ENCODE measurements around the gene ADSS1.

The ADSS1 gene

DNA sequence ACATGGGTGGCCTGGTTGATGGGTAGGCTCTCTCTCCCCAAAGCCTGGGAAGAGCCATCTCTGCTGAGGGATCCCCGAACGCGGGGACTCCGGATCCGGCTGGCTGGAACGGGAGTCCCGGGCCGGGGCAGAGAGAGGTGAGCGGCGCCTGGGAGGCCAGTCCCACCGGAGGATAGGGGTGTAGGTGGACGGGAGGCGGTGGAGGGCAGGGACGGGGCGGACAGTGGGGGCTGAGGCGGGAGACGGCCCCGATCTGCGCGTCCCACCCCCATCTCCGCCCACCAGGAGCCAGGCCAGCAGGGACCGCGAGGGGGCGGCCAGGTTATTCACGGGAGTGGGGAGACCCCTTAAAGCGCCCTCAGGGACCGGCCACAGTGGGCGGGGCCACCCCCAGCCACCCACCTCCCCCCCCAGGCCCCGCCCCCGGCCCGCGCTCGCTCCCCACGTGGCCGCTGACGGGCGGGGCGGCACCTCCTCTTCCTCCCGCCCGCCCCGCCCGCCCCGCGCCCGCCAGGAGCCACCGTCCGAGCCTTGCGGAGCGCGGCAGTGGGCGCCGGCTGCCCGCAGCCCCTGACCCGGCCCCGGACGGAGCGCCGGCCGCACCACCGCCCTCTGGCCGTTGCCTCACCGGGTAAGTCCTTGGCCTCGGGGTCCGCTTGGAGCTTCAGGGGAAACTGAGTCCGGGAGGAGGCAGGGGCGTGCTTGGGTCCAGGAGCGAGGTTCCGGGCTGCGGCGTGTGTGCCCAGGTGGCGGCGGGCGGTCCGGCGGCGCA lies 34.7 kb upstream of the ADSS1 start, which contains the start of gene INF2:
TSS of gene INF2 (plus strand) at position 510 of the 772 bp plus-strand sequence. CDS start 11,748 bp downstream, outside the sequence.
- no peaks in the 10 kb centered on the region for H3K36me3 ChIP-seq (ENCODE audit: control insufficient read depth, low read depth, low read length)
- no peak within 1 kb of the TSS for H3K27ac ChIP-seq (ENCODE audit: low read length)
- peak within 1 kb of the TSS; percentile 56 for H3K4me3 ChIP-seq (ENCODE audit: low read length)
- no peaks in the 10 kb centered on the region for H3K27me3 ChIP-seq (ENCODE audit: control insufficient read depth, insufficient read depth, low read length)
- peak within 1 kb of the TSS; percentile 63 for H3K9ac ChIP-seq (ENCODE audit: low read length)
- no peaks in the 10 kb centered on the region for H3K9me3 ChIP-seq (ENCODE audit: control insufficient read depth, low read depth, low read length)
- peaks cover 11% of the 10 kb centered on the region for H3K4me1 ChIP-seq (ENCODE audit: control insufficient read depth, low read depth, low read length)

DNA sequence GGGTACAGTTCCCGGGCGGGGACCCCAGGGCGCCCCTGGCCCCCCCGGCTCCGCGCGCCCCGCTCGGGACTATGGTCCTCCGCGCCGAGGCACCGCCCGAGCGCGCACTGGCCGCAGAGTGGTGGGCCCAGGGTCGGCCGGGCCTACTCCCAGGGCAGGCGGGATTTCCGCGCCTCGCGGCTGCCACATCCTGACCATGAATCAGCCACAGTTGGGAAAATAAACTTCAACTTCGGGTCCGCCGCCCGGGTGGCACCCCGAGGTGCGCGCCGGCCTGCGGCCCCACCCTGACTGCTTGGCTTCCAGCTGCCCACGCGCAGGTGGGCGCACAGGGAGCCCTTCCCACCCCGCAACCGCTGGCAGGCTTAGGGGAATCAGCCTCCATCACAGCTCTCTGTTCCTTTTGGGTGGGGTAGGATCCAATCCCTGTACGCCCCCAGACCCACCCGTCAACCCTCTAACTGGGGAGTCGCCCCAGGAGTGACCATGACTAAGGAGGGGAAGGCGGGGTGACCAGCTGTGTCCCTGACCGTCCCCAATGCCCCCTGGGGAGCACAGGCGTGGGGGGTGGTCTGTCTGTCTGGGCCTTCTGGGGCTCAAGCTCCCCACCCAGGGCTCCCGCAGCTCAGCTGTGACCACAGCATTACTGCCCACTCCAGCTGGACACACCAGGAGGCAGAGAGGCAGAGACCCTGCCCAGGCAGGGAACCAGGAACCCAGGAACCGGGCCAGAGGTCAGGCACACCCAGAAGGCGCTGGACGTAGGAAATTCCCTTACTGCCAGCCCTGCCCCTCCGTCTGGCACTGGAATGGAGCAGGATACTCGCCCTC lies 33.9 kb upstream of the ADSS1 start:
- H3K27ac ChIP-seq (ENCODE audit: low read length): no peak overlapping the region
- H3K36me3 ChIP-seq (ENCODE audit: control insufficient read depth, low read depth, low read length): no peaks in the 10 kb centered on the region
- no peaks in the 10 kb centered on the region for H3K27me3 ChIP-seq (ENCODE audit: control insufficient read depth, insufficient read depth, low read length)
- peak overlapping the region; percentile 56 for H3K4me3 ChIP-seq (ENCODE audit: low read length)
- peak overlapping the region; percentile 63 for H3K9ac ChIP-seq (ENCODE audit: low read length)
- H3K4me1 ChIP-seq (ENCODE audit: control insufficient read depth, low read depth, low read length): peaks cover 15% of the 10 kb centered on the region
- H3K9me3 ChIP-seq (ENCODE audit: control insufficient read depth, low read depth, low read length): no peaks in the 10 kb centered on the region

DNA sequence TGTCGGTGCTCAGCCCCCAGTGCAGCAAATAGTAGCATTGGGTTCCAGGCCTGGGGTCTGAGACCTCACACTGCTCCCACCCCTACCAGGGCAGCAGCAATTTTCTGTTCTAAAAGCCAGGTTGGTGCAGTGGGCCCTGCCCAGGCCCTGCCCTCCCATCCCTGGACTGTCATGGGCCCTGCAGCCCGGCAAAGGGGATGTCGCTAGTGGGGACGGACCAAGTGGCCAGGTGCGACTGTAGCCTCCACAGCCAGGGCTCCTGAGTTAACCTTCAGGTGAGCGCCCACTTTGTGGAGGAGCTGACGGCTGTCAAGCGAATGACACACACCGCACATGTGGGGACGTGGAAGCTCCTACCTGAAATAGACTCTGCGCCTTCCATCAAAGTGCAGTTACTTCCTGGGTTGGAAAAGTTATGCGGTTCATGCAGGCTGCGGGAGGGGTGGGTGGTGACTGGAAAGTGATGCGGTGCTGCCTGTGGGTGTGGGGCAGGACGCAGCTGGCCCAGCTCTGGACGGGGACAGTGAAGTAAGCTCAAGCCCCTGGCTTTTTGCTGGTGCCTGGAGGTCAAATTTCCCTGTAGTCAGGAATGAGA lies 33.1 kb upstream of the ADSS1 start:
- H3K4me1 ChIP-seq (ENCODE audit: control insufficient read depth, low read depth, low read length): peaks cover 16% of the 10 kb centered on the region
- H3K9me3 ChIP-seq (ENCODE audit: control insufficient read depth, low read depth, low read length): no peaks in the 10 kb centered on the region
- H3K9ac ChIP-seq (ENCODE audit: low read length): no peak overlapping the region
- no peaks in the 10 kb centered on the region for H3K27me3 ChIP-seq (ENCODE audit: control insufficient read depth, insufficient read depth, low read length)
- H3K36me3 ChIP-seq (ENCODE audit: control insufficient read depth, low read depth, low read length): no peaks in the 10 kb centered on the region
- H3K4me3 ChIP-seq (ENCODE audit: low read length): no peak overlapping the region
- H3K27ac ChIP-seq (ENCODE audit: low read length): no peak overlapping the region

DNA sequence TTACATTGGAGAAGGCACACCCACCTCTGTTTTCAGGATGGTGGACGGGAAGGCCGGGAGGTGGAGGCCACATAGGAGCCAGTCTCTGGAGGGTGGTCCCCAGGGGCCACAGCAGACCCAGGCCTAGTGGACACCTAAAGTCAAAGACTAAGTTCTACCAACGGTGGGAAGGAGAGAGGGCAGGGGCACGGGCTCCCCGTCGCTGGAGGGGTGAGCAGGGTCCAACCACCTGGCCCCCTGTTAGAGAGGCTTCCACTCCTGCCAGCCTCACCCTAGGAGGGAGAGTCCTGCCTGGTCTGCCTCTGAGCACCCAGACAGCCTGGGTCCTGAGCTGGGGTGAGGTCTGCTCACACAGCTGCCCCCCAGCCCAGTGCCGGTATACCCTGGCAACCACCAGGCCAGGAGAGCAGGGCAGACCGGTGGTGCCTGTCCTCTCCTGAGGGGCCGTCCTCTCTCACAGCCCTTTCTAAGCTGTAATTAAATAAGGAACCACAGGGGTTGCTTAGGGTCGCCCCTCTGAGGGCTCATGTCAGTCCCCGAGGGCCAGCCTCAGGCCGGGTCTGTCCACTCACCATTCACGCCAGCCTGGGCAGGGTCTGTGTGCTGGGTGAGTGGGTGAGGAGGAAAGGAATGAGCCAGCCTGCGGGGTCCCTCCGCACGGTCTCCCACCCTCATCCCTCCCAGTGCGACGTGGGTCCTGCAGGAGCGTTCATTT lies 32.3 kb upstream of the ADSS1 start:
- Histone ChIP-seq H3K27me3 (ENCODE audit: control insufficient read depth, insufficient read depth, low read length) (no peaks in the 10 kb centered on the region), H3K9ac (ENCODE audit: low read length) (no peak overlapping the region), H3K4me1 (ENCODE audit: control insufficient read depth, low read depth, low read length) (peaks cover 16% of the 10 kb centered on the region), H3K4me3 (ENCODE audit: low read length) (no peak overlapping the region), H3K36me3 (ENCODE audit: control insufficient read depth, low read depth, low read length) (no peaks in the 10 kb centered on the region), H3K27ac (ENCODE audit: low read length) (no peak overlapping the region), H3K9me3 (ENCODE audit: control insufficient read depth, low read depth, low read length) (no peaks in the 10 kb centered on the region)

DNA sequence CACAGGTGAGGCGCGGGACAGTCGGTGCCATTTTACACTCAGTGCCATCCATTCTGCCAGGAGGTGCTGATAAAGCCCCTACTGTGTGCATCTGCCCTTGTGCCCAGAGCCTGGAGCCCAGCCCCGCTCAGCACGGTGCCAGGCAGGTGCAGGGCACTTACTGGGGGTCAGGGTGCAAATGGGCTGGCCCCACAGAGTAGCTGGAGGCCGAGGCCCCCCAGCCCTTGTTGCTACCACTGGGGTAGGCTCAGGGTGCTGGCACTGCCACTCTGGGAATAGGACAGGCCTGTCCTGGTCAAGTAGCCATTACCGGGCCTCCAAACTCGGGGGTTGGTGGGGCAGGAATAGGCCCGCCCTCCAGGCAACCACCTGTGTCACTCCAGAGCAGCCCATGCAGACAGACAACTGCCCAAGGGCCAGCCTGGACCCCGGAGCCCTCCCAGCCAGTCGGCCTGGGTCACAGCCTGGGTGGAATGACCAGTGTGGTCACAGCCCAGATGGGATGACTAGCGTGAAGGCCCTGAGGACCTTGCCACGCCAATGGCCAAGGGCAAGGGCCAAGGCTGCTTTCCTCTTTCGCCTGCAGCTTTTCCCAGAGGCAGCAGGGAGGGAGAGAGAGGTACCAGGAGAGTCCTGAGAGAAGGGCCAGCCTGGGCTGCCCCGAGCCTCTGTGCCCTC lies 31.6 kb upstream of the ADSS1 start:
- Histone ChIP-seq H3K27ac (ENCODE audit: low read length) (no peak overlapping the region), H3K36me3 (ENCODE audit: control insufficient read depth, low read depth, low read length) (no peaks in the 10 kb centered on the region), H3K9ac (ENCODE audit: low read length) (no peak overlapping the region)

DNA sequence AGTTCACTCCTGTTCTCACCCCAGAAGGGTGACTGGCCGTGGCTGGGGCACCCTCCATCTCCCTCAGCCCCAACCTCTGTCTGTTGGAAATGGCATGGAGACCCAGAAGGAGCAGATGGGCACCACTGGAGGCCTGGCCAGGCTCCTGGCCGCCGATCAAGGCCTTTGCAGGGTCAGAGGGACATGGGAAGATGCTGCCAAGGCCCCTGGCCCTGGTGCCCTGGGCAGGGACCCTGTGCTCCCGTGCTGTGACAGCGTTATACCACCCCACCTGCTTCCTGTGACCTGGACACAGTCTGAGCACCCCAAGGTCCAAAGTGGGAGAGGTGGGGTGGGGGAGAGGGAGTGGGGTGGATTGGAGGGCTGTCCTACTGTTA lies 31.1 kb upstream of the ADSS1 start:
- Histone ChIP-seq H3K27ac (ENCODE audit: low read length) (no peak overlapping the region), H3K27me3 (ENCODE audit: control insufficient read depth, insufficient read depth, low read length) (no peaks in the 10 kb centered on the region), H3K4me3 (ENCODE audit: low read length) (no peak overlapping the region), H3K36me3 (ENCODE audit: control insufficient read depth, low read depth, low read length) (no peaks in the 10 kb centered on the region), H3K4me1 (ENCODE audit: control insufficient read depth, low read depth, low read length) (peaks cover 16% of the 10 kb centered on the region), H3K9ac (ENCODE audit: low read length) (no peak overlapping the region), H3K9me3 (ENCODE audit: control insufficient read depth, low read depth, low read length) (no peaks in the 10 kb centered on the region)

More for the DNA sequence above, 31.6 kb upstream of the ADSS1 start:
- no peaks in the 10 kb centered on the region for H3K27me3 ChIP-seq (ENCODE audit: control insufficient read depth, insufficient read depth, low read length)
- H3K9me3 ChIP-seq (ENCODE audit: control insufficient read depth, low read depth, low read length): no peaks in the 10 kb centered on the region
- H3K4me3 ChIP-seq (ENCODE audit: low read length): no peak overlapping the region
- H3K4me1 ChIP-seq (ENCODE audit: control insufficient read depth, low read depth, low read length): peaks cover 16% of the 10 kb centered on the region

DNA sequence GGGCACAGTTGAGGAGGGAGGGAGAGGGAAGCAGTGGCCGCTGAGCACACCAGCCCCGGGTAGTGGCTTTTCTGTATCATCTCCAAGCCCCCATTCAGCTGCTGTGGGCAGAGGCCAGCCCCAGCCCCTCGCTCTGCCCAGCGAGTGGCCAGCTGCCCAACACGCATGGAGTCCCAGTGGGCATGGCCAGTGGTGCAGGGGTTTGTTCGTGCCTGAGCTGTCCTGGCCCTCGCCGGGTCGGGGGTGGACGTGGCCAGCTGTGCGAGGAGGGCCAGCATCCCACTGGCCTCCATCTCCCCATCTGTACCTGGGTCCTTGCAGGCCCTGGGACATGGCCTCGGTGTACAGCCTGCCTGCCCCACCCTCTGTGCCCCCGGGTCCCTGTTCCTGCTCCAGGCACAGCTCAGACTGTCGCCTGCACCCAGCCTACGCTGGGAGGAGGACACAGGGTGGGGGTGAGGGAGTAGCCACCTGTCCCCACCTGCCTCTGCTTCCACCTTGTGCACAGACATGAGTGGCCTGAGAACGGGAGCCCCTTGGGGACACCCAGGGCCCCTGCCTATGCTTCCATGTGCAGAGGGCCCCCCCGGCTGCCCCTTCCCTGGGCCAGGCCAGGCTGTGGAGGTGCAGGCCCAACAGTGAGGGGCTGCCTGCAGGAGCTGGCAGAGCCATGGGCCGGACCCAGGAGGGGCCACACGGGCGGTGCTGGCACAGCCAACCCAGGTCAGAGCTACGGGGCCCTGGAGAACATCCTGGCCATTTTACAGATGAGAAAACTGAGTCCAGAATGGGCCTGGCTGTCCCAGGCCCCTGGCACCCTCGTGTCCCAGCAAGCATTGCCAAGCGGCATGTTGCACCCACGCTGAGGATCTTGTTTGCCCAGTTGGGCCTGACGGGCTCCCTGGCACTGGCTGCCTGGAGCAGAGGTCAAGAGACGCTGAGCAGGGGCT lies 30.3 kb upstream of the ADSS1 start:
- H3K36me3 ChIP-seq (ENCODE audit: control insufficient read depth, low read depth, low read length): no peaks in the 10 kb centered on the region
- no peak overlapping the region for H3K9ac ChIP-seq (ENCODE audit: low read length)
- H3K4me3 ChIP-seq (ENCODE audit: low read length): no peak overlapping the region
- no peaks in the 10 kb centered on the region for H3K9me3 ChIP-seq (ENCODE audit: control insufficient read depth, low read depth, low read length)
- H3K27ac ChIP-seq (ENCODE audit: low read length): no peak overlapping the region
- no peaks in the 10 kb centered on the region for H3K27me3 ChIP-seq (ENCODE audit: control insufficient read depth, insufficient read depth, low read length)
- H3K4me1 ChIP-seq (ENCODE audit: control insufficient read depth, low read depth, low read length): peaks cover 13% of the 10 kb centered on the region

DNA sequence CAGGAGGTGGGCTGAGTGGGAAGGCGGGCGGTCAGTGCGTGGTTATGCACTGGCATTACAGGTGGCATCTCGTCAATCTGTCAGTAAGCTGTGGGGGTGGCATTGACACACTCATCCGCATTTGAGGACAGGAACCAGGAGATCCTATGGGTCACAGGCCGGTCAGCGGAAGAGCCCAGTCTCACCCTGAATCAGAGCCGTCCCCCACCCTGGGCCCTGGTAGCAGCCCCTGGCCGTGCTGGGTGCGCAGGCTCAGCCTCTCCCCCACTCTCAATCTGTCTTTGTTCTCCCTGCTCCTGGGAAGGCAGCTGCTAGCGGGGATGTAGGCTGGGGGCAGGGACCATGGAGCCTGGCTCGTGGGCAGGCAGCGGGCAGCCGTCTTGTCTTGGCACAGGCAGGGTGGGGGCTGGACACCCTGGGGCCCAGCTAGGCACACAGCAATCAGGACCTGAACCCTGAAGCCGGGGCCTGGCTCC lies 29.5 kb upstream of the ADSS1 start:
- Histone ChIP-seq H3K27ac (ENCODE audit: low read length) (no peak overlapping the region), H3K9me3 (ENCODE audit: control insufficient read depth, low read depth, low read length) (no peaks in the 10 kb centered on the region), H3K4me3 (ENCODE audit: low read length) (no peak overlapping the region), H3K36me3 (ENCODE audit: control insufficient read depth, low read depth, low read length) (no peaks in the 10 kb centered on the region), H3K27me3 (ENCODE audit: control insufficient read depth, insufficient read depth, low read length) (no peaks in the 10 kb centered on the region), H3K9ac (ENCODE audit: low read length) (no peak overlapping the region), H3K4me1 (ENCODE audit: control insufficient read depth, low read depth, low read length) (peaks cover 12% of the 10 kb centered on the region)

DNA sequence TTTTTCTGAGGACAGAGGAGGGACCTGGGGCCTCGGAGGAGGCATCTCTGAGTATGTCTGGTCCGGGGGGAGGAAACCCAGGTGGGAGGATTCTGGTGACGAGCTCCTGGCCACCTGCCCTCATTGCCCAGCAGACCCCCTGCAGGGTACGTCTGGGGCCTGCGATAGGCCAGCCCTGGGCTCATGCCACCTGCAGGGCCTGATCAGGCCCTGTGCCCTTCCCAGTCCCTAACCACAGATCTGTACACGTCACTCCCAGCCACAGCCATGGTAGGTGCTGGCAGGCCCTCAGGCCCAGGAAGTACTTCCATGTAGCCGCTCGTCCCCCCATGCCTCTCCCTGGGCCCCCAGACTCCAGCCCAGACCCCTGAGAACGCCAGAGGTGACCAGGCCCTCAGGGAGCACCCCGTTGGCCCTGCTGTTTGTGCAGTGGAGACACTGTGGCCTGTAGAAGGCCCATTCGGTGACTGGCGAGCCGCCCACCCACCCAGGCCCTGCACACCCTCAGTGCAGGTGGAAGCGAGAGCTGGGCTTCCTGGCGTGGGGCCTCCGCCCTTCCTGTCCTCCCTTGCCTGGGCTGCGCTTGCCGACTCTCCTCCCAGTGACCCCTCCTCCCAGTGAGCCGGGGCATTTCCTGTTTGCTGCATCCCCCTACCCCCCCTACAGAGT lies 28.9 kb upstream of the ADSS1 start:
- H3K27ac ChIP-seq (ENCODE audit: low read length): no peak overlapping the region
- no peak overlapping the region for H3K9ac ChIP-seq (ENCODE audit: low read length)
- peaks cover 12% of the 10 kb centered on the region for H3K4me1 ChIP-seq (ENCODE audit: control insufficient read depth, low read depth, low read length)
- no peak overlapping the region for H3K4me3 ChIP-seq (ENCODE audit: low read length)
- H3K27me3 ChIP-seq (ENCODE audit: control insufficient read depth, insufficient read depth, low read length): no peaks in the 10 kb centered on the region
- no peaks in the 10 kb centered on the region for H3K36me3 ChIP-seq (ENCODE audit: control insufficient read depth, low read depth, low read length)
- no peaks in the 10 kb centered on the region for H3K9me3 ChIP-seq (ENCODE audit: control insufficient read depth, low read depth, low read length)

DNA sequence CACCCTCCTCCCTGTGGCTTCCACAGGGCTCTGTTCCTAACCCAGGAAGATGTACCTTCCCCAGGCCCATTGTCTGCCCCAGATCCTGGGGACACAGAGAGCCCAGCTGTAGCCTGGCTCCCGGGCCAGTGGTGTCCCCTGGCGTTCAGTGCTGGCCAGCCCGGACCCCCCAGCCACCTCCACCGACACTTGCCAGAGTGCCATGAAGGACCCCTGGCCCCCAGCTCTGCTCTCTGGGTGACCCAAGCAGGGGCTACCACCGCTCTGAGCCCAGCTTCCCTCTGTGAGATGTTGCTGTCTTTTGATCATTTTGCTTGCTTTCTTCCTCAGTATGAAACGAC lies 28.4 kb upstream of the ADSS1 start:
- no peak overlapping the region for H3K27ac ChIP-seq (ENCODE audit: low read length)
- H3K36me3 ChIP-seq (ENCODE audit: control insufficient read depth, low read depth, low read length): no peaks in the 10 kb centered on the region
- no peaks in the 10 kb centered on the region for H3K27me3 ChIP-seq (ENCODE audit: control insufficient read depth, insufficient read depth, low read length)
- H3K9me3 ChIP-seq (ENCODE audit: control insufficient read depth, low read depth, low read length): no peaks in the 10 kb centered on the region
- peaks cover 16% of the 10 kb centered on the region for H3K4me1 ChIP-seq (ENCODE audit: control insufficient read depth, low read depth, low read length)
- H3K4me3 ChIP-seq (ENCODE audit: low read length): no peak overlapping the region
- no peak overlapping the region for H3K9ac ChIP-seq (ENCODE audit: low read length)
